ENCODE results near the gene MAP3K4. TPM values are rescaled to one million over a fixed set of nuclear protein-coding genes. Genes with fewer than 3 reads are reported as not detected.

Gene MAP3K4
- total RNA-seq, 2 experiments from 2014 or later, result 30.3 to 38.7 TPM

DNA sequence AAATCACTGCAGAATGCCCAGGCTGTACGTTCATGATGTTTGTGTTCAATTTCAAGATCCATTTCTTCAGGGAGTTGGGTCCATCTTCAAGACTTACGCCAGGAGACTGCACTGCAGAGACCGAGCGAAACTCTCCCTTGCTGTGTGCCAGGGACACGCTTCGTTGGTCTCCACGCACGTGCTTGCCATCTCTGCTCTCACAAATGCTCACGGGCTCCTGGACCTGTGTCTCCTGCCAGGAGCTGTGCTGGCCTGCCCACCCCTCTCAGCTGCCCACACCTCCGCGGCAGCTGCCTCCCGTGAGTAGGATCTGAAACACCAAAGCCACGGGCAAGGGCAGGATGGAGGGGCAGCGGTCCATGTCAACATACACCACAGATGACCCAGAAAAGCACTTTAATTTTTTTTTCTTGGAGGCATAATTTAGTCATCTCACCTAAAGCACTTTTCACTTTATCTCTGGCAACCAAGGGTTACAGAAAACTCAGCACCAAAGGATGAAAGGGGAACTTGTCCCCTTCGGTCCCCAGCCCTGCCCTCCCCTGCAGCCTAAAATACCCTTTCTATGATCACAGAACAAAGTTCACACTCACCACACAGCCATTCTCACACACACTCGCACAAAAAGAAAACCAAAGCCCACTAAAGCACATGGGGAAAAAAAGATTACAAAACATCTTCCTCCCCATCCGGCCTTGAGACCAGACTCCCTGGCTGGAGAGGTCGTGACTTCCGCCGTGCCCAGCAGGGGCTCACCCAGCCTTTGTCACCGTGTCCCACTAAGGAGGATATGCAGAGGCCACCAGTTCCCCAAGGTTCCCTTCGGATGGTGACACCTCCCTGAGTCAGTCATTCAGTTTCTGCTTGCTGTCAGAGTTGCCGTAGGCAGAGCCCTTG lies 144.4 kb downstream of the MAP3K4 start:
- TF ChIP-seq CTCF (conservative IDR thresholded peaks at IDR 0.05; ENCODE audit: low read length), result no peak
- TF ChIP-seq EZH2phosphoT487 (IDR thresholded peaks at IDR 0.05; ENCODE audit: borderline replicate concordance, low read depth, low read length), result no peak
- H3K4me3 ChIP-seq (ENCODE audit: low read depth, low read length, poor library complexity, severe bottlenecking), result no peak overlapping the region
- CTCF ChIA-PET (ENCODE audit: unreplicated experiment), result no interaction called here
- no peaks in the 10 kb centered on the region for H3K9me3 ChIP-seq (ENCODE audit: low read length)
- DNase-seq (ENCODE audit: low spot score), result peak; percentile 13
- no peaks in the 10 kb centered on the region for H3K79me2 ChIP-seq (ENCODE audit: insufficient read depth, low read depth, low read length)
- no peaks in the 10 kb centered on the region for H4K20me1 ChIP-seq (ENCODE audit: insufficient read depth, low read length)
- no peaks in the 10 kb centered on the region for H3K9me2 ChIP-seq (ENCODE audit: insufficient read depth, low read length)
- H3K27ac ChIP-seq (ENCODE audit: low read depth, low read length, poor library complexity, severe bottlenecking), result no peak overlapping the region
- H3K4me2 ChIP-seq (ENCODE audit: low read length), result peak overlapping the region; percentile 43
- peaks cover 8% of the 10 kb centered on the region for H3K4me1 ChIP-seq (ENCODE audit: insufficient read depth, low read length, poor library complexity, severe bottlenecking)
- POLR2A ChIA-PET, result no interaction called here
- intact Hi-C loops (cut with micrococcal nuclease; ENCODE audit: unreplicated experiment), result no loop called here
- no peaks in the 10 kb centered on the region for H3K36me3 ChIP-seq (ENCODE audit: insufficient read depth, low read length)
- H2AFZ ChIP-seq (ENCODE audit: low read length), result no peak overlapping the region
- no TSS peak for BruUV-seq (replicated peaks)

- Histone ChIP-seq H3K4me1 (ENCODE audit: insufficient read depth, low read length, poor library complexity, severe bottlenecking) (peaks cover 8% of the 10 kb centered on the region), H3K27ac (ENCODE audit: low read depth, low read length, poor library complexity, severe bottlenecking) (no peak overlapping the region), H3K4me3 (ENCODE audit: low read depth, low read length, poor library complexity, severe bottlenecking) (no peak overlapping the region), H3K9me2 (ENCODE audit: insufficient read depth, low read length) (no peaks in the 10 kb centered on the region), H3K79me2 (ENCODE audit: insufficient read depth, low read depth, low read length) (no peaks in the 10 kb centered on the region), H3K4me2 (ENCODE audit: low read length) (no peak overlapping the region), H2AFZ (ENCODE audit: low read length) (no peak overlapping the region), H3K36me3 (ENCODE audit: insufficient read depth, low read length) (no peaks in the 10 kb centered on the region), H4K20me1 (ENCODE audit: insufficient read depth, low read length) (no peaks in the 10 kb centered on the region), H3K9me3 (ENCODE audit: low read length) (no peaks in the 10 kb centered on the region)
- BruUV-seq (replicated peaks), result no TSS peak
- intact Hi-C loops (cut with micrococcal nuclease; ENCODE audit: unreplicated experiment), result no loop called here
- ChIA-PET POLR2A (no interaction called here), CTCF (ENCODE audit: unreplicated experiment) (no interaction called here)
- TF ChIP-seq CTCF (conservative IDR thresholded peaks at IDR 0.05; ENCODE audit: low read length), result no peak
- TF ChIP-seq EZH2phosphoT487 (IDR thresholded peaks at IDR 0.05; ENCODE audit: borderline replicate concordance, low read depth, low read length), result no peak
- DNase-seq (ENCODE audit: low spot score), result no peak
Measured at GRCh38 chr6:161136655-161137054, 145.1 kb downstream of the MAP3K4 start.

GRCh38 chr6:161137320-161137719 lies 145.8 kb downstream of the MAP3K4 start:
- POLR2A ChIA-PET, result no interaction called here
- BruUV-seq (replicated peaks), result no TSS peak
- no peak for DNase-seq (ENCODE audit: low spot score)
- H3K4me1 ChIP-seq (ENCODE audit: insufficient read depth, low read length, poor library complexity, severe bottlenecking), result peaks cover 8% of the 10 kb centered on the region
- H3K36me3 ChIP-seq (ENCODE audit: insufficient read depth, low read length), result no peaks in the 10 kb centered on the region
- H3K27ac ChIP-seq (ENCODE audit: low read depth, low read length, poor library complexity, severe bottlenecking), result no peak overlapping the region
- no peaks in the 10 kb centered on the region for H3K9me2 ChIP-seq (ENCODE audit: insufficient read depth, low read length)
- no peak overlapping the region for H3K4me3 ChIP-seq (ENCODE audit: low read depth, low read length, poor library complexity, severe bottlenecking)
- H3K4me2 ChIP-seq (ENCODE audit: low read length), result no peak overlapping the region
- no peaks in the 10 kb centered on the region for H3K9me3 ChIP-seq (ENCODE audit: low read length)
- no peaks in the 10 kb centered on the region for H4K20me1 ChIP-seq (ENCODE audit: insufficient read depth, low read length)
- CTCF ChIA-PET (ENCODE audit: unreplicated experiment), result no interaction called here
- no peak overlapping the region for H2AFZ ChIP-seq (ENCODE audit: low read length)
- TF ChIP-seq EZH2phosphoT487 (IDR thresholded peaks at IDR 0.05; ENCODE audit: borderline replicate concordance, low read depth, low read length) (no peak), CTCF (conservative IDR thresholded peaks at IDR 0.05; ENCODE audit: low read length) (no peak)
- H3K79me2 ChIP-seq (ENCODE audit: insufficient read depth, low read depth, low read length), result no peaks in the 10 kb centered on the region
- intact Hi-C loops (cut with micrococcal nuclease; ENCODE audit: unreplicated experiment), result no loop called here
